PC-3 (cell line): ENCODE data around the gene ZSWIM4.

ENCODE experiments used
- EZH2 ChIP-seq: fragments of 300-600 bp; sonication (generic); IDR thresholded peaks from one replicate; pipeline ENCODE4 v1.6.1; 2017; ENCODE audit warnings: antibody characterized with exemption, mild to moderate bottlenecking, low read length; ENCODE audit not compliant: unreplicated experiment
- EZH2phosphoT487 ChIP-seq: fragments of 300-600 bp; sonication (generic); IDR thresholded peaks from 2 replicates; pipeline ENCODE4 v1.6.1; 2018; ENCODE audit warnings: mild to moderate bottlenecking, antibody characterized with exemption, low read length, borderline replicate concordance

GRCh38 chr19:13797870-13798269, 2.6 kb downstream of the ZSWIM4 start:
- TF ChIP-seq EZH2 (no peak), EZH2phosphoT487 (no peak)
